Measurements from ENCODE around the gene PIK3CD. TPM values are rescaled to one million over a fixed set of nuclear protein-coding genes. Genes with fewer than 3 reads are reported as not detected.

Gene PIK3CD
- total and polyA plus RNA-seq, 2 of the 4 experiments (the other 2 are of a cell fraction), result 5.0 to 12.1 TPM

DNA sequence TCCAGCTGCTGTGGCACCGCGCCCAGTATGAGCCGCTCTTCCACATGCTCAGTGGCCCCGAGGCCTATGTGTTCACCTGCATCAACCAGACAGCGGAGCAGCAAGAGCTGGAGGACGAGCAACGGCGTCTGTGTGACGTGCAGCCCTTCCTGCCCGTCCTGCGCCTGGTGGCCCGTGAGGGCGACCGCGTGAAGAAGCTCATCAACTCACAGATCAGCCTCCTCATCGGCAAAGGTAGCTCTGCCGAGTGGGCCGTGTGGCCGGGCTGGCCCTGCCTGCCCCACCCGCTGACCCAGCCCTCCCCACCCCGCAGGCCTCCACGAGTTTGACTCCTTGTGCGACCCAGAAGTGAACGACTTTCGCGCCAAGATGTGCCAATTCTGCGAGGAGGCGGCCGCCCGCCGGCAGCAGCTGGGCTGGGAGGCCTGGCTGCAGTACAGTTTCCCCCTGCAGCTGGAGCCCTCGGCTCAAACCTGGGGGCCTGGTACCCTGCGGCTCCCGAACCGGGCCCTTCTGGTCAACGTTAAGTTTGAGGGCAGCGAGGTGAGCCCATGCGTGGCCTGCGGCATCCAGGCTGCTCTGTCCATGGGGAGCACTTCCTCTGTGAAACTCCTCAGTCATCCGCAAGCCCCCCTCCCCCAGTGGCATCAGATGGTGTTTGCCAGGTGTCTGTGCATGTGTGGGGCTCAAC lies 64.2 kb downstream of the PIK3CD start:
- Histone ChIP-seq H4K20me1 (ENCODE audit: insufficient read depth, low read length) (peaks cover 2% of the 10 kb centered on the region; the same call in 1 of the 2 replicates), H3K79me1 (ENCODE audit: low read depth in 1 of 2, low read length in 2 of 2) (no peaks in the 10 kb centered on the region; a peak in 2 of 4 replicates), H2BK120ac (ENCODE audit: low read depth, low read length) (no peak overlapping the region), H3K4me1 (ENCODE audit: control insufficient read depth, insufficient read depth, low read length) (peaks cover 3% of the 10 kb centered on the region), H3K4me2 (ENCODE audit: low read depth, low read length) (no peak overlapping the region), H4K91ac (ENCODE audit: insufficient read depth, low read depth, low read length) (no peak overlapping the region), H3K23ac (ENCODE audit: low read depth, low read length) (no peak overlapping the region), H3K27ac (ENCODE audit: insufficient read depth, low read length) (no peak overlapping the region), H2AK5ac (ENCODE audit: low read depth, low read length) (no peak overlapping the region; the same call in 1 of the 2 replicates), H4K5ac (ENCODE audit: low read depth, low read length) (no peak overlapping the region), H2AFZ (replicated peaks; ENCODE audit: low read length, poor library complexity) (no peak overlapping the region), H3K4me3 (ENCODE audit: insufficient read depth, low read depth, low read length) (no peak overlapping the region), H3K4ac (ENCODE audit: low read depth, low read length) (no peak overlapping the region), H3K18ac (ENCODE audit: low read depth, low read length) (no peak overlapping the region), H3K27me3 (ENCODE audit: control insufficient read depth, insufficient read depth, low read length) (no peaks in the 10 kb centered on the region), H2BK5ac (ENCODE audit: low read depth, low read length, poor library complexity, severe bottlenecking) (no peak overlapping the region), H2AK9ac (replicated peaks; ENCODE audit: low read depth, low read length, poor library complexity) (no peak overlapping the region), H3K9me1 (ENCODE audit: insufficient read depth, low read length) (peaks cover 6% of the 10 kb centered on the region; the same call in 1 of the 2 replicates), H3K9ac (ENCODE audit: low read depth, low read length) (no peak overlapping the region), H3K36me3 (ENCODE audit: control insufficient read depth, insufficient read depth, low read length) (peaks cover 25% of the 10 kb centered on the region), H3K9me3 (ENCODE audit: control insufficient read depth, insufficient read depth, low read length) (no peaks in the 10 kb centered on the region), H2BK15ac (ENCODE audit: low read depth, low read length) (no peak overlapping the region), H3K56ac (ENCODE audit: extremely low read depth, insufficient read depth, low read length) (no peak overlapping the region), H2BK20ac (ENCODE audit: low read depth, low read length) (no peak overlapping the region), H4K8ac (ENCODE audit: low read depth in 2 of 2, low read length in 2 of 2) (no peak overlapping the region), H3K14ac (replicated peaks; ENCODE audit: low read depth, low read length) (no peak overlapping the region)
- dilution Hi-C loops (cut with HindIII; ENCODE audit: low sequenced_read_pairs, unreplicated experiment) (no loop called here), in situ Hi-C loops (cut with MboI; ENCODE audit: low sequenced_read_pairs) (no loop called here), intact Hi-C loops (cut with micrococcal nuclease) (no loop called here)
- no peak for ATAC-seq (ENCODE audit: low read depth)
- WGBS, 2 experiments (ENCODE audit: extremely low coverage in 2 of 2, insufficient read length in 1 of 2), result 90% methylated on average over 12 of the region's 40 CpGs; no CpG with 5 or more reads in 1 of the 2 experiments
- no TSS peak for BruUV-seq (replicated peaks)
- POLR2A ChIA-PET (ENCODE audit: unreplicated experiment), result no interaction called here
- no peak for TF ChIP-seq FOS (IDR thresholded peaks at IDR 0.05; ENCODE audit: low read depth, low read length)
- TF ChIP-seq SMC3 (IDR thresholded peaks at IDR 0.05; ENCODE audit: low read depth, low read length), result no peak
- TF ChIP-seq POLR2A (IDR thresholded peaks at IDR 0.05; ENCODE audit: low read depth, low read length), result no peak
- TF ChIP-seq MAFK (IDR thresholded peaks at IDR 0.05; ENCODE audit: low read depth, low read length), result no peak
- TF ChIP-seq, protein P1, sequence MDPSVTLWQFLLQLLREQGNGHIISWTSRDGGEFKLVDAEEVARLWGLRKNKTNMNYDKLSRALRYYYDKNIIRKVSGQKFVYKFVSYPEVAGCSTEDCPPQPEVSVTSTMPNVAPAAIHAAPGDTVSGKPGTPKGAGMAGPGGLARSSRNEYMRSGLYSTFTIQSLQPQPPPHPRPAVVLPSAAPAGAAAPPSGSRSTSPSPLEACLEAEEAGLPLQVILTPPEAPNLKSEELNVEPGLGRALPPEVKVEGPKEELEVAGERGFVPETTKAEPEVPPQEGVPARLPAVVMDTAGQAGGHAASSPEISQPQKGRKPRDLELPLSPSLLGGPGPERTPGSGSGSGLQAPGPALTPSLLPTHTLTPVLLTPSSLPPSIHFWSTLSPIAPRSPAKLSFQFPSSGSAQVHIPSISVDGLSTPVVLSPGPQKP (IDR thresholded peaks at IDR 0.05; ENCODE audit: borderline replicate concordance, low read depth, low read length), result no peak
- no peak for TF ChIP-seq RFX5 (IDR thresholded peaks at IDR 0.05; ENCODE audit: low read depth, low read length)
- no peak for TF ChIP-seq RCOR1 (IDR thresholded peaks at IDR 0.05; ENCODE audit: insufficient replicate concordance, low read length)
- no peak for TF ChIP-seq CEBPB (IDR thresholded peaks at IDR 0.05; ENCODE audit: low read depth, low read length)
- TF ChIP-seq MXI1 (IDR thresholded peaks at IDR 0.05; ENCODE audit: borderline replicate concordance, low read depth, low read length), result no peak
- no peak for TF ChIP-seq MAZ (IDR thresholded peaks at IDR 0.05; ENCODE audit: borderline replicate concordance, low read depth, low read length)
- TF ChIP-seq NFE2L2 (IDR thresholded peaks at IDR 0.05; ENCODE audit: low read depth, low read length), result no peak
- TF ChIP-seq, protein P2, sequence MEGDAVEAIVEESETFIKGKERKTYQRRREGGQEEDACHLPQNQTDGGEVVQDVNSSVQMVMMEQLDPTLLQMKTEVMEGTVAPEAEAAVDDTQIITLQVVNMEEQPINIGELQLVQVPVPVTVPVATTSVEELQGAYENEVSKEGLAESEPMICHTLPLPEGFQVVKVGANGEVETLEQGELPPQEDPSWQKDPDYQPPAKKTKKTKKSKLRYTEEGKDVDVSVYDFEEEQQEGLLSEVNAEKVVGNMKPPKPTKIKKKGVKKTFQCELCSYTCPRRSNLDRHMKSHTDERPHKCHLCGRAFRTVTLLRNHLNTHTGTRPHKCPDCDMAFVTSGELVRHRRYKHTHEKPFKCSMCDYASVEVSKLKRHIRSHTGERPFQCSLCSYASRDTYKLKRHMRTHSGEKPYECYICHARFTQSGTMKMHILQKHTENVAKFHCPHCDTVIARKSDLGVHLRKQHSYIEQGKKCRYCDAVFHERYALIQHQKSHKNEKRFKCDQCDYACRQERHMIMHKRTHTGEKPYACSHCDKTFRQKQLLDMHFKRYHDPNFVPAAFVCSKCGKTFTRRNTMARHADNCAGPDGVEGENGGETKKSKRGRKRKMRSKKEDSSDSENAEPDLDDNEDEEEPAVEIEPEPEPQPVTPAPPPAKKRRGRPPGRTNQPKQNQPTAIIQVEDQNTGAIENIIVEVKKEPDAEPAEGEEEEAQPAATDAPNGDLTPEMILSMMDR (conservative IDR thresholded peaks at IDR 0.05; ENCODE audit: low read depth, low read length), result no peak
- no peak for TF ChIP-seq RAD21 (IDR thresholded peaks at IDR 0.05; ENCODE audit: low read length)
- TF ChIP-seq BHLHE40 (IDR thresholded peaks at IDR 0.05; ENCODE audit: low read depth, low read length), result no peak
- no peak for TF ChIP-seq CHD1 (IDR thresholded peaks at IDR 0.05; ENCODE audit: low read depth, low read length)
- TF ChIP-seq, protein P3, sequence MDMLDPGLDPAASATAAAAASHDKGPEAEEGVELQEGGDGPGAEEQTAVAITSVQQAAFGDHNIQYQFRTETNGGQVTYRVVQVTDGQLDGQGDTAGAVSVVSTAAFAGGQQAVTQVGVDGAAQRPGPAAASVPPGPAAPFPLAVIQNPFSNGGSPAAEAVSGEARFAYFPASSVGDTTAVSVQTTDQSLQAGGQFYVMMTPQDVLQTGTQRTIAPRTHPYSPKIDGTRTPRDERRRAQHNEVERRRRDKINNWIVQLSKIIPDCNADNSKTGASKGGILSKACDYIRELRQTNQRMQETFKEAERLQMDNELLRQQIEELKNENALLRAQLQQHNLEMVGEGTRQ (IDR thresholded peaks at IDR 0.05; ENCODE audit: low read depth, low read length), result no peak
- CTCF ChIA-PET, result no interaction called here
- DNase-seq, result no peak

Measured in IMR-90 (cell line).